NCI-H2227 (cell line): ENCODE measurements around the gene ATP5MC3.
A peak's percentile ranks its signal among the peaks of the same experiment; 100 is the strongest.
"Not testable (repeated sequence)": the region's sequence is repeated elsewhere in the genome, so short reads cannot be mapped to it uniquely, and the experiment has no call there.

Source experiments
- DNase-seq: peaks from one replicate; lab custom pipeline; 2025; ENCODE audit not compliant: unreplicated experiment; lab: John Stamatoyannopoulos, UW

The ATP5MC3 gene

DNA sequence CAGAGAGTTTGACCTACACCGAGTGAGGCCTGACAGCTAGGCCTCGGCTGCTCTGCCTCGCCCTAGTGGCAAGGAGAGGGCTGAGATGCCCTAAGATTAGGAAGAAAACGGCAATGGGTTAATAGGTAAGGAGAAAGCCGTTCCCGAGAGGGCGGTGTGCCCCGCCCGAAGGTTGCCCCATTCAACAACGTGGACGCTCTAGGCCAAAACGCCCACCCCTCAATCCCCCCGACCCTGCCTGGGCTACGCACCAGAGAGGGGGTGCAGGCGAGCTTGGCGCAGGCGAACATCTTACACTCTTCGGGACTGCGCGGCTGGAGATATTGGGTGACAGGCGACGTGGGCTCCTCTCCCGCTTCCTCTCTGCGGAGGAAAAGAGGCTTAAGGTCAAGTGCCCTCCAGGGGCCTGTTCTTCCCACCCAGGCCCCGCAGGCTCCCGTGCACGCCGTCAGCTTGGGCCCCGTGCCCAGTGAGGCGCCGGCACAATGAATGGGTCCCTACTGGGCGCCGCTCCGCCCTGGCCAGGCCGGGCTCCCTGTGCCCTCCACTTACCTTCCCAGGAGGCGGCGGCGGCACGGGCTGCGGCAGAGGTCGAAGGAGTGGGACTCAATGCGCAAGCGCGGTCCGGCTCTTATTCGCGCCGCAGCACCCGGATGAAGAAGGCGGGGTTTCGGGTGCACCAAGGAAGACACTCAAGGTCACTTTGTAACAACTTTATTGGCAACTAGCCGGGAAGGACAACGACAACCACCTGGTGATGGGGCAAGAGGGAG, at the start of gene ATP5MC3:
Gene ATP5MC3 (minus strand): TSS at position 607 of the 773 bp plus-strand sequence. CDS start 317 bp downstream, at position 290.
- DNase-seq: peak; percentile 98

DNA sequence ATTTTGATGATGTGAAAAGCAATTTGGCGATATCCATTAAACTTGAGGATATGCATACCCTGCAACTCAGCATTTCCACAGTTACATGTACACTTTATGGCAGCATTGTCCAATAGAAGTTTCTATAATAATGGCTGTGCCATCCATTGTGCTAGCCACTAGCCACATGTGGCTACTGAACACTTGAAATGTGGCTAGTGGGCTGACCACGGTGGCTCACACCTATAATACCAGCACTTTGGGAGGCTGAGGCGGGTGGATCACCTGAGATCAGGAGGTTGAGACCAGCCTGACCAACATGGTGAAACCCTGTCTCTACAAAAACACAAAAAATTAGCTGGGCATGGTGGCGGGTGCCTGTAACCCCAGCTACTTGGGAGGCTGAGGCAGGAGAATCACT, 47.1 kb upstream of the ATP5MC3 start:
- not testable (repeated sequence) for DNase-seq

DNA sequence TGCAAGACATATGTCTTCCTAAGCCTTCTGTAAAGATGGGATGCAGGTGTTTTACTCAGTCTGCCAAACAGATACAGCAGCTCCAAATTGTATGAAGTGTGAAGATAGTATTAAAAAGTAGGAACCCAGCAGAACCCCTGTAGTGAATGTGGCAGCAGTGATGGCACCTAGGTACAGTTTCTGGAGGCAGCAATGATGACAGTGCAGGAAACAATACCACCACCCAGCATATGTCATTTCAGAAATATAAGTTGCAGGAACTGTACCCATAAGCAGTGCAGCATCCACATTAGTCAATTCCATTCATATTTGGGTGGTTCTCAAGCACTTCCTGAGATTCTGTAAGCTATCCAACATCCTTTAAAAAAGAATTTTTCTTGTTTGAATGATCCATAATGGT, 46.7 kb upstream of the ATP5MC3 start:
- DNase-seq: no peak

DNA sequence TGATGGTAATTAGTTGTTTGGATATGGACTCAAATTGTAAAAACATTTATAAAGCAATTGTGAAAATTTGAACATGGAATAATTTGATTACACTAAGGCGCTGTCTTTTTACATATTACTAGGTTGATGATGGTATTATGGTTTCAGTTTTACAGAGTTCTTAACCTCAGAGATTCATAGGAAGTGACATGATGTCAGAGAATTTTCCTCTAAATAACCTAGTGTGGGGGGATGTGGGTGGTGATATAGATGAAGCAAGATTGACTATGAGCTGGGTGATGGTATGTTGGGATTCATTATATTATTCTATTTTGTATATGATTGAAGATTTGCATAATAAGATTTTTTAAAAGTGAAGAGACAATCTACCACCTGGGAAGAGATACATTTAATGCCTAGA, 45.9 kb upstream of the ATP5MC3 start:
- DNase-seq: no peak

DNA sequence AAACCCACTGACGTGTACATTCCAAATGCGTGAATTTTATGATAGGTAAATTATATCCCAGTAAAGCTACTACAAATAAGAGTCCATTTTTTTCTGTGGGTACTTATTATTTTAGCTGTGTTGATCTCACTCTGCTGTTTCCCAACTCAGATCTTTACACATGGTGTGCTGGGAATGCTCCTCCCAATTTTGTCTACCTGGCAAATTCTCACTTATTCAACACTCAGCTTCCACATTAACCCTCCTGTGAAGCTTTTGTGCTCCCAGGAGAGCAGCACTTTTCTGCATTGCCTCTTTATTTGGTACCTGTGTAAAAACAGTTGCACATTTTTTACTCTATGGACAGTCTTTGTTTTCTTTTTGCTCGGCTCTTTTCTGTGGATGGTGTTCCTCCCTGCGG, 38.6 kb upstream of the ATP5MC3 start:
- DNase-seq: no peak

- DNase-seq: no peak
Observed at GRCh38 chr2:175218551-175218950, 37.0 kb upstream of the ATP5MC3 start.

DNA sequence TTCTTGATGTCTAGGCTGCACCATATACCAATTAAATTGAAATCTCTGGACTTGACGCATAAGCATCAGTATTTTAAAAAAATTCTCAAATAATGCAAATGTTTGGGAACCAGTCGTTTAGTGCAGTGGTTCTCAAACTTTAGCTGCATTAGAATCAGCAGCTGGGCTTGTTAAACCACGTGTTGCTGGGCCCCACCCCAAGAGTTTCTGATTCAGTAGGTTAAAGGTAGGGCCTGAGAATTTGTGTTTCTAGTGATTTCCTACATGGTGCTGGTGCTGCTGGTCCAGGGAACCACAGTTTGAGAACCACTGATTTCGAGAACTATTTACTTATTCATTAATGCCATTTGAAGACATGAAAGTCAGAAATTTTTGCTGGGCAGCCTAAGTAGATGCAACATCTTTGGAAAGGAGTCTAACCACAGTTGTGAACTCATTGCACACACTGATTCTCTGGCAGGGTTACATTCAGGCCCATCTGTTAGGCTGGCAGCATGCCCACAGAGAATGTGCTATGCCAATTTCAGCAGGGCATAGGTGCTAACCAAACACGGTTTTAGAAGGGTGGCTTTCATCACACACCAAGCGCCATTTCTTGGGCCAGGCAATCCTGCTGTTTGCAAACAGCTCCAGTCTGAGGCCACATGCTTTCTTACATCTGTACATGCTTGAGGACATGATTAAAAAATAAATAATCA, 26.4 kb upstream of the ATP5MC3 start:
- DNase-seq: no peak

DNA sequence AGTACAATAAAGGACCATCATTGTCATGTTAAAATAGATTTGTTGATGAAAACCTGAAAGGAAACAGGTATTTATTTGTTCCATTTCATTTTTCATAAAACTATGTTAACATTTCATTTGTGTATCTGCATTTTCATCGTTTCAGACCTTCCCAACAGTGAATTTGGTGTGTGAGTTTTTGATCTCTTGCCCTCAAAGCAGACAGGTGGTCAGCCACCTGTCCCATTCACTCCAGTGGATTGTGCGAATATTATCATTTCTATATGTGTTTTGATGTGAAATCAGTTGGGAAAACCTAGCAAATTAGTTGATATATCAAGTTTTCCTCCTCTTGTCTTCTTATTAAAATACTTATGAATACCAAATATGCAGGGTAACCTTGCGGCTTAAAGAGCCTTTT, 25.4 kb upstream of the ATP5MC3 start:
- DNase-seq: no peak

DNA sequence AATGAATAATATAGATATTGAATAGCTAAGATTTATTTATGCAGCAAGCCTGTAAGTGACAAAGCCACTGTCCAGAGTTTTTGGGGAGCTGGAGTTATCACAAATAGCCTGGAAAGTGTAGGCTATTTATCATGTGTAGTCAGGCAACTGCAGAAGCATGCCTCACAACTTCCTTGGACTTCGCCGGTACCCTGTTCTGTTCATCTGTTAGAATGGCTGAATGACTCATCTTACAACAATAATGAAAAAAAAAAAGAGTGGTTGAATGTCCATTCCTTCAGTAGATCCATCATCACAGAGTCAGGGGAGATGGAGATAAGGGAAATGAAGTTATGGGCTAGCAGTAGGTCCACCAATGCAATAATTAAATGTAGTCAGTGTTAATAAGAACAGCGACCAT, 24.0 kb upstream of the ATP5MC3 start:
- DNase-seq: no peak

DNA sequence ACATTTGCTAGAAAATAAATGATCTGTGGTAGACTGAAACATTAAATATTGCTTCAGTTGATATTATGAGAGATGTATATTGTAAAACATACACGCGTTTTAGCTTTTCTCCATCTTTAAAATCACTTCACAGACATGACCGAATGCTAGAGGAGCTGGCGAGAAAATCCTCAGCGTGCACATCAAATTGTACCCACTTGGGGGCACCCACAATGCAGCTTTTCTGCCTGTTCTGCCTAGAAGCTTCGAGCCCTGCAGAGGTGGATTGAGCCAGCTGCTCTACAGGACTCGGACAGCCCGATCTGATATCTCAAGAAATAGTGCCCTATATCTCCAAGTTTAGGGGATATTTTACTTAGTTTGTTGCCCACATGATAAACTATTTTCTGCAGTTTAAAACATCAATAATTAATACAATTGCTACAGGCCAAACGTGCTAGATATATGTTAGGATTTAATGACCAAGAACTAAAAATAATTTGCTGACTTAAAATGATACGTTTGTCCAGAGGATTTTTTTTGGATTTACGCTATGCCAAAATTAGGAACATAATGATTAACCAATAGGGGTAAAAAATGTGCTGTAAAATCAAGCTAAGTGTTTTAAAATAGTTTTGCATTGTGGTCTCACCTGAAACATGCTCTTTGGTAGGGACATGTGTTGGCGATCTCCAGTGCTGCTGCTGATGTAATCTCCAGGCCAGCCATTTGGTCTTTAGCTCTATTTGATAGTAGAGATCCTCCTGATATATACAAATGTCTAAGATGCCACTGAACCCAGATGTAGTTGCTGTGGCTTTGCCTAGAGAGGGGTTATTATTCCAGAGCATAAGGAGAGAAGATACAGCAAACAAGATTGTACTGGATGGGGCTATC, 22.3 kb upstream of the ATP5MC3 start:
- peak; percentile 85 for DNase-seq

DNA sequence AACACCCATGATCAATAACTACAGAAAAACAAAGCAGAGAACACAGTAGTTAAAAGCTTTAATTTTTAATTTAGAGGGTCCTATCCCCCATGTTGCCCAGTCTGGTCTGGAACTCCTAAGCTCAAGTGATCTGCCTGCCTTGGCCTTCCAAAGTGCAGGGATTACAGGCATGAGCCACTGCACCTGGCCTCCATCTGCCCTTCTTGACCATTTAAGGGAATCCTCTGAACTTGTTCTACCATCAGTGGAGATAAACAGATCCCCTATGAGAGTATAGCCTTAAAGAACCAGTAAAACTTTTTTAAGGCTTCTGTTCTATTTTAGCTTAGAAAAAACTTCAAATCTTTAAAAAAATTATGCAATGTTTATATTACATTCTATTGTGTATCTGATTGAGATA, 13.5 kb upstream of the ATP5MC3 start:
- DNase-seq: no peak

- DNase-seq: no peak
Observed at GRCh38 chr2:175188761-175189160, 7.3 kb upstream of the ATP5MC3 start.

- peak; percentile 13 for DNase-seq
Observed at GRCh38 chr2:175187378-175187777, 5.9 kb upstream of the ATP5MC3 start.

DNA sequence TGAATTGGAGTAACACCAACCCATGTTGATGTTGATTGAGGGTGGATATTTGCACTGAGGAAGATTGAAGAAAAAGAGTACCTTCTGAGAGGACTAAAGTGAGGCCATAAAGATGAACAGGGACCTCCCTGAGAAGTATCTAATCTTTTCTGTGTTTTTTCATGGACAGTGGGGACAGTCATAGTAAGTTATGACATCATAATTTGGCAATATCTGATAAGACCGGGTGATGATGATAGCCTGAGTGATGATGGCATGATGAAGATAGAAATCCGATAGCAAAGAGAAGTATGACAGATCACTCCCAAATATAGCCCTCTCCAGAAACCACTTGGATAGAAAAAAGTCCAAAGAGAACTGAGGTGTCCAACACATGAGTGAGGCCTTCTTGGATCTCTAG, 2.2 kb upstream of the ATP5MC3 start:
- DNase-seq: no peak

DNA sequence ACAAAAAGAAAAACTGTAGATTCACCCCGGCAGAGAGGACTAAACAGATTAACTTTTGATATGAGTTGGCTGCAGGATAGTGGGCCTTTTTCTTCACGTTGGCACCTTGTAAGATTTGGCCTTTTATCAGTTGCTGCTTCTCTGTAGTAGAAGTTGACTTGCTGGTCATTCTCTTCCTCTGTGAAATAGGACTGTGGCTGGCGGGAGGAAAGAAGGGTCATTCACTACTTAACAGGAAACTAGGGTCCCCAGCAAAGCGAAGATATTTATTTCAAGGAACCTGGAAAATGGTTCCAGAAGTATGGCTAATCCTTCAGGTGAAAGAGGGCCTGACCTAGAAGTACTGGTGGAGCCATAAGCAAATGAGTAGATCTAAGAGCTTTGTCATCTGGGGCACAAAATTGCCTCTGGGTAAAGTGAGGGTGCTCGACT, 383 bp upstream of the ATP5MC3 start:
- DNase-seq: no peak

DNA sequence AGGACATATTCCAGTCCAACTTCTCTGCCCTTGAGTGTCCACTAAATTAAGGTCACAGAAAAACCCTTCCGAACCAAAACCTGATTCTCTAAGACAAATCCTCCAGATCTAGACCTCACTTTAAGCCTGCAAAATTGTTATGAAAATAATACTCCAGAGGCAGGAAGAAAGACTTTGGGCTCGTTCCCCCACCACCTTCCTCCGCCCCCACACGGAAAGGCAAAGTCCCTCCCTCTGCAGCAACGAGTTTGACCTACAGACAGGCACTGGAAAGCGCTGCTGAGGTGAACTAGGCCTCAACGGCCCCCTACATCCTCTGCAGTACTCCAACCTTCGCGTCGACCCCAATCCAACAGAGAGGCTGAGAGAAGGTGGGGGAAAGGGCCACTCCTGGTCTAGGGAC, 808 bp downstream of the ATP5MC3 start:
- DNase-seq: peak; percentile 63

DNA sequence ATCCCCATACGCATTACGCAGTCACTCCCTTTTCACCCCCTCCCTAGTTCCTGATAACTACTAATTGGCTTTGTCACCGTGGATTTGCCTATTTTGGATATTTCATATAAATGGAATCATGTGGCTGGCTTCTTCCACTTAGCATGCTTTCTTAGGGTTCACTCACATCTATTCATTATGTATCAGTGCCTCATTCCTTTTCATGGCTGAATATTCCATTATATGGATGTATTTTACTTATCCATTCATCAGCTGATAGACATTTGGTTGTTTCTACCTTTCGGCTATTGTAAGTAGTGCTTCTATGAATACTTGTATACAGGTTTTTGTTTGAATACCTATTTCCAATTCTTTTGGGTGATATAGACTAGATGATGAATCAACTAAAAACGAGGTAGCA, 4.9 kb downstream of the ATP5MC3 start:
- DNase-seq: no peak

- no peak for DNase-seq
Observed at GRCh38 chr2:175175896-175176295, 5.6 kb downstream of the ATP5MC3 start.

GRCh38 chr2:175175320-175175719, 6.2 kb downstream of the ATP5MC3 start:
- DNase-seq: no peak

DNA sequence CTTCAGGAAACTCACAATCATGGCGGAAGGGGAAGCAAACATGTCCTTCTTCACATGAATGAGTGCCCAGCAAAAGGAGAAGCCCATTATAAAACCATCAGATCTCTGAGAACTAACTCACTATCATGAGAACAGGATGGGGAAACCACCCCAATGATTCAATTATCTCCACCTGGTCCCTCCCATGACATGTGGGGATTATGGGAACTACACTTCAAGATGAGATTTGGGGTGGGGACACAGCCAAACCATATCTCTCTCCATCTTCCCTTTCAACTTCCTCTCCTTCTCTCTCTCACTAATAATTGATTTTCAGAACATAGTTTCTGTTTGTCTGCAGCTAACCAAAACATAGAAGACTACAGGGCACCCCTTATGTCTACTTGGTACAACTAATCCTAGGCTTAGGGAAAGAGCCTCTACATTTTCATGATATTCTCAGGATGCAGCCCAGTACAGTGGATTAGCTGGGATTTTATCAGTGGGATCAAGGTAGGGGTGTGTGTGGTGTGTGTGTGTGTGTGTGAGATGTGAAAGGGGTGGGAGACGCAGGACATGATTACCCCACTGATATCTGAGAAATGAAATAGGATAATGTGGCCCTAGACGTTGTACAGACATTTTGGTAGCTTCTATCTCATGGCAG, 10.7 kb downstream of the ATP5MC3 start:
- no peak for DNase-seq

GRCh38 chr2:175169191-175169590, 12.3 kb downstream of the ATP5MC3 start:
- DNase-seq: no peak
